Activated CD8-positive, alpha-beta memory T cell treated with anti-CD3 and anti-CD28 coated beads for 48 hours (primary cell): Measurements from ENCODE around the gene PPP2R5B.
A peak's percentile ranks its signal among the peaks of the same experiment; 100 is the strongest.

Experiments used
- DNase-seq, 3 experiments: peaks; one replicate each; pipeline ENCODE4 v3.0.0-alpha.2; 2020; ENCODE audit warnings: low read depth in 2 of 3, low spot score in 2 of 3

Gene PPP2R5B

GRCh38 chr11:64906314-64906635 is 18.2 kb upstream of the PPP2R5B start:
- no peak for DNase-seq

GRCh38 chr11:64908766-64909165 is 15.7 kb upstream of the PPP2R5B start:
- no peak for DNase-seq

- DNase-seq, result no peak
Measured at GRCh38 chr11:64909653-64910343, 14.7 kb upstream of the PPP2R5B start.

- no peak for DNase-seq
Measured at GRCh38 chr11:64910451-64911093, 13.9 kb upstream of the PPP2R5B start.

GRCh38 chr11:64911142-64911541 is 13.3 kb upstream of the PPP2R5B start:
- DNase-seq, result no peak

GRCh38 chr11:64911689-64912088 is 12.8 kb upstream of the PPP2R5B start:
- DNase-seq, result no peak

- no peak for DNase-seq
Measured at GRCh38 chr11:64913171-64913727, 11.2 kb upstream of the PPP2R5B start.

GRCh38 chr11:64914123-64914522 is 10.4 kb upstream of the PPP2R5B start:
- DNase-seq, result no peak

- DNase-seq, result no peak
Measured at GRCh38 chr11:64915376-64915887, 9.1 kb upstream of the PPP2R5B start.

GRCh38 chr11:64916040-64916774 is 8.3 kb upstream of the PPP2R5B start:
- DNase-seq, result no peak

GRCh38 chr11:64916775-64917662 is 7.5 kb upstream of the PPP2R5B start, which contains the start of gene ATG2A:
ATG2A (minus strand) TSS chr11:64917209; CDS start chr11:64917135, 74 bp downstream.
- peak; percentile 94 to 96 (median 95) for DNase-seq

- DNase-seq, result no peak
Measured at GRCh38 chr11:64917663-64917995, 6.9 kb upstream of the PPP2R5B start.

GRCh38 chr11:64918017-64918416 is 6.5 kb upstream of the PPP2R5B start:
- DNase-seq, result no peak

- DNase-seq, result no peak
Measured at GRCh38 chr11:64919627-64920026, 4.9 kb upstream of the PPP2R5B start.

- DNase-seq, result no peak
Measured at GRCh38 chr11:64920124-64920523, 4.4 kb upstream of the PPP2R5B start.

GRCh38 chr11:64921384-64921783 is 3.1 kb upstream of the PPP2R5B start:
- no peak for DNase-seq

GRCh38 chr11:64923151-64923661 is 1.3 kb upstream of the PPP2R5B start:
- DNase-seq, result no peak

- DNase-seq, result no peak
Measured at GRCh38 chr11:64924910-64925284, 408 bp downstream of the PPP2R5B start.

- no peak for DNase-seq
Measured at GRCh38 chr11:64925536-64926436, 1.3 kb downstream of the PPP2R5B start.

- no peak for DNase-seq
Measured at GRCh38 chr11:64926689-64927088, 2.2 kb downstream of the PPP2R5B start.
